Measurements from ENCODE around the gene NAT8L.

Gene NAT8L

DNA sequence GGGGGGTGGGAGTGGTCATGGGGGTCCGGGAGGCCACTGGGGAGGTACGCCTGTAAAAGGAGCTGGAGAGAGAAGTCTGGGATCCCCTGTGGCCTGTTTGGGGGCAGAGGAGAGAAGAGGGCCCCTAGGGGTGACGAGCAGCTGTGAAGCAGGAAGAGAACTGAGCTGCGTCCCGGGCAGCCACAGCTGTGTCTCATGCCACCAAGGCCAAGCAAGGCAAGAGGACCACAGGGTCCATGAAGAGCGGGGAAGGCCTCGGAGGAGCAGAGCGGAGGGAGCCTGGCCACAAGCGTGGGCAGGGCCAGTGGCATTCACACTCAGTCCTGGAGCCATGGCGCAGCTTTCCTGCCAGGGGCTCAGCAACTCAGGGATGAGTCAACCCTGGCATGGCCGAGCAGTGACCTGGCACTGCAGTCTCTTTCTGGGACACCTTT is 13.6 kb upstream of the NAT8L start:
- no peak for DNase-seq (ENCODE audit: low read depth)

DNA sequence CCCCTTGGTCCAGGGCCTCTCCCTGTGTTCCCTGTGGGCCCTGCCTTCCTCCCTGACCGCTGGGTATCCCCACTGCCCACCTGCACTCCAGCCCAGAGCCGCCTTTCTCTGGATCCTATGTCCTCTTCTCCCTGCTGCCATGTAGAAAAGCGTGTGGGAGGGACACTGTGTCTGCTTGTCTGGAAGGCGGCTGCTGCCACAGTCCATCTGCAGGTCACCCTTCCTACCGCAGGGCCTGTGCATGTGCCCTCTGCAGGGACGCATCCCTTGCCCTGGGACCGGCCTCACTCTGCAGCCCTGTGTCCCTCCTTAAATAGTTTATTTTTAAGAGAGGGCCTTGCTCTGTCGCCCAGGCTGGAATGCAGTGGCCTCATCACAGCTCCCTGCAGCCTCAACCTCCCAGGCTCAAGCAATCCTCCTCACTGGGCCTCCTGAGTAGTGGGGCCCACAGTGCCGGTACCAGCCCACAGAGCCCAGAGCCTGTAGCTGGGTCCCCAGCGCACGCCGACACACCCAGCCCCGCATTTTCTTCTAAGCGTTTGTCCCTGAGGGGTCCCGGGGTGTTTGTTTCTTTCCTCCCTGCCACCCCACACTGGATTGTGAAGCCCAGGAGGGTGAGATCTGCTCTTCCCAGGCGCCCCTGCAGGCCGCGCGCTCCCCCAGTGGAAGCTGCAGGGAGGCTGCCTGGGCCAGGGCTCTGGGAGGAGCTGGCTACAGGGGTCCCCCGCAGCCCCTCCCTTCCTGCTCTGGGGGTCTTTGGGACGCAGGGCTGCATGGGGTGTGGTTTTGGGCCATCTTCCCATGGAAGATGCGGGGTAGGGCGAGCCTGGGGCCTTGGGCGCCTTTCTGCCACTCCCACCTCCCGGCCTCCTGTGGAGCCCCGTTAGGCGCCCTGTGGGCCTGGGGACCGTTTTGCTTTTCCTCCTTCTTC is 12.8 kb upstream of the NAT8L start:
- no peak for DNase-seq (ENCODE audit: low read depth)

DNA sequence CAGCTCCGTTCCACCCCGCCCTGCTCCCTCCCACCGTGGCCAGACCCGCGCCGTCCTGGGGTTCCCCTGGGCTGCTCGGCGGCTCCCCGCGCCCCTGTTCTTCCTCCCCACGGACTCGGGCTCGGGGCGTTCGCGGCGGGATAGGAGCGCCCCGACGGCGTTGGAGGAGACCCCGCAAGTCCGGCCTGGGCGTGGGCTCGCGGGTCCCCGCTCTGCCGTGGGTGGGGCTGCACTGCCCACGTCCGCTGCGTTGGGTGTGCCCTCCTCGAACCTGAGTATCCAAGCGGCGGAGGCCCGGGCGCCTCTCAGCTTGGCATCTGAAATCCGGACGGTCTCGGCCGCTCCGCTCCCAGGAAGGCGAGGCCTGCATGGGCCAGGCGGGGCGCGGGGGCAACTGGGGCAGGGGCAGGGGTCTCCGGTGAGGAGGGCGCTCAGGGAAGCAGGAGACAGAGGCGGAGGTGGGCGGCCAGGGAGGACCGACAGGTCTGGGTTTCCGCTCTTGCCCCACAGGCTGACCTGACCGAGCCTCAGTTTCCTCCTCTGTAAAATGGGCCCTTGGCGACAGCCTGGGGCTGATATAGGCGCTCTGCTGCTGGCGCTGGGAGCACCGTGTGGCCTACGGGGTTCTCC is 12.0 kb upstream of the NAT8L start:
- no peak for DNase-seq (ENCODE audit: low read depth)

DNA sequence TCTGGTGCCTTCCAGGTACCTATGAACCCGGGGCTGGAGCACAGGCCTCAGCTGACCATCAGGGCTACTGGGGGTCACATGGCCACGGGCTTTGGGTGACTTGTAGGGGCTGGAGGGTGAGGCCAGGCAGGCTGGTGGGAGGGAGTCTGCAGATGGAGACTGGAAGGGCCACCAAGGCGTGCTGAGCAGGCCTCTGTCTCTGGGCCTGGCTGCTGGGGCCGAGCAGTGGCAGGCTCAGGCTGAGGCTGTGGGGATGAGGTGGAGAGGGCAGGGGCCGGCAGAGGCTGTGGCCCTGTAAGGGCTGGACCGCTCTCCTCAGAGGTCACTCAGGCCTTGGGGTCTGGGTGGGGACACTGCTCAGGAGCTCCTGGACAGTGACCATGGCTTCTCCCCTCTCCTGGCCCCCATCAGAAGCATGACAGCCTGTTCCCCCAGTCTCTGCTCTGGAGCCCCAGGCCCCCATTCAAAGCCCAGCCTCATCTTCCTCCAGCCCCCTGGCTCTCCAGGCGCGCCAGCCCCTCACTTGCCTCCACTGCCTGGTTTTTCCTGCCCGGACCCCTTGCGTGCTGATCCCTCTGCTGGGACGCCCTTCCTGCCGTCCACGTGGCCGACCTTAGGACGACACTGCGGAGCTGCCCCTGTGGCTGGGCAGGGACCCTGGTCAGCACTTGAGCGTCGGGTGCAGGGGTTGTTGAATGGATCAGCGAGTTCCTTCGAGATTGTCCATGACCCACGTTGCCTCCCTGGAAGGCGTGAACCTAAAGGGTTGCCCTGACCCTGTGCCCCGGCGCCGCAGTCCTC is 11.1 kb upstream of the NAT8L start:
- no peak for DNase-seq (ENCODE audit: low read depth)

DNA sequence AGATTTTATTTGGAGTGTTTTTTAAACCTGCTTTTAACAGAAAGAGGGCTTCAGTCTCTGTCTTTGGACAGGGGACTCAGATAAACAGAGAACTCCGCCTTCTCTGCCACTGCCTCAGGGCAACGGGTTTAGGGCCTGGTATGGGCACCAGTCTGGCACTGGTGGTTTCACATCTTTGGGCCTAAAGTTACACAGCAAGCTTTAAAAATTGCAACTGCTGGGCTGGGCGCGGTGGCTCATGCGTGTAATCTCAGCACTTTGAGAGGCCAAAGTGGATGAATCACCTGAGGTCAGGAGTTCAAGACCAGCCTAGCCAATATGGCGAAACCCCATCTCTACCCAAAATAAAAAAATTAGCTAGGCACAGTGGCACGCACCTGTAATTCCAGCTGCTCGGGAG is 10.3 kb upstream of the NAT8L start:
- no peak for DNase-seq (ENCODE audit: low read depth)

DNA sequence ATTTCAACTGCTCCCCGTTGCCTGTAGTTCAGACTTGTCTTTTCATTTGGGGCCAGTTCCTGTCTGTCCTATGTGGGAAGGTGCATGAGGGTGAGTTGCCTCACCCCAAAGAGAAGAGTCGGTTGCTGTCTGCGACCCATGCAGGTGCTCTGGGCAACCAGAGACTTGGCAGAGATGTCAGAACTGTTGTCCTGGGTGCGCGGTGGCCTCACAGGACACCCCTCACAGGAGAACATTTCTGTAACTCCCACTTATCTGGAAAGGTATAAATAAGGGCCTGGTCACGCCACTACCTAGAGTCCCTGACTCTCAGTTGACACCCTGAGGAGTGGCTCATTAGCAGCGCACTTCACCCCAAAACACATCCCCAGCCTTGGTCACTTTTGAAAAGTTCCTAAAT is 9.7 kb upstream of the NAT8L start:
- no peak for DNase-seq (ENCODE audit: low read depth)

DNA sequence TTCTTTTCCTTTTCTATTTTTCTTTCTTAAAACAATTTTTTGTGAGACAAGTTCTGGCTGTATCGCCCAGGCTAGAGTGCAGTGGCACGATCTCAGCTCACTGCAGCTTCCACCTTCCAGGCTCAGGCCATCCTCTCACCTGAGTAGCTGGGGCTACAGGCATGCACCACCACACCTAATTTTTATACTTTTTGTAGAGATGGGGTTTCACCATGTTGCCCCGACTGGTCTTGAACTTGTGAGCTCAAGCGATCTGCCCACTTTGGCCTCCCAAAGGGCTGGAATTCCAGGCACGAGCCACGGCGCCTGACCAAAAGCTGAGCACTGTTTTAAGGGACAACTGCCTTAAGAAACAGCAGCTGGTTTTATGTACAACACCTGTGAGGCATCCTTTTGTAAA is 9.3 kb upstream of the NAT8L start:
- DNase-seq (ENCODE audit: low read depth), result no peak

DNA sequence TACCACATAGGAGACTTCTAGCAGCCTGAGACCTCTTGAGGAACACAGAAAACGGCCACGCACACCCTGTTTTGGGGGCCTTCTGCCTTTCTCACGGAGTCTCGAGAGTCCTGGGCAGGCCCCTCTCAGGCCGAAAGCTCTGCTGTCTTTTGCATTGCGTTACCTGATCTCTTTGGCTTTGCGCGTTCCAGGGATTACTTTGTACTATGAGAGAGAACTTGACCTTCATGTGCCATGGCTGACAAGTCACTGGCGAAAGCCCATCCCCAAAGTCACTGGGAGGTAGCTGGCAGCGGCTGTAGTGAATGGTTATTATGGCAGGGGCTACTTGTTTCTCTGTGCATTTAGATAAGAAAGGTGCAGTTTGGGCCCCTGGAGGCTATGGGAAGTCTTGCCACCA is 8.0 kb upstream of the NAT8L start:
- no peak for DNase-seq (ENCODE audit: low read depth)

DNA sequence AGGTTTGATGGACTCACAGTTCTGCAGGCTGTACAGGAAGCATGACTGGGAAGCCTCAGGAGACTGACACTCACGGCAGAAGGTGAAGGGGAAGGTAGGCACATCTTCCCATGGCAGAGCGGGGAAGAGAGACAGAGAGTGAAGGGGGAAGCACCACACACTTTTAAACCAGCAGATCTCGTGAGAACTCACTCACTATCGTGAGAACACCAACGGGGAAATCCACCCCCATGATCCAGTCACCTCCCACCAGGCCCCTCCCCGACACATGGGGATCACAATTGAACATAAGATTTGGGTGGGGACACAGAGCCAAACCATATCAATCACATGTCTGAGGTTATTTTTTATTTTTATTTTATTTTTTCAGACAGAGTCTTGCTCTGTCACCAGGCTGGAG is 4.9 kb upstream of the NAT8L start:
- DNase-seq (ENCODE audit: low read depth), result no peak

DNA sequence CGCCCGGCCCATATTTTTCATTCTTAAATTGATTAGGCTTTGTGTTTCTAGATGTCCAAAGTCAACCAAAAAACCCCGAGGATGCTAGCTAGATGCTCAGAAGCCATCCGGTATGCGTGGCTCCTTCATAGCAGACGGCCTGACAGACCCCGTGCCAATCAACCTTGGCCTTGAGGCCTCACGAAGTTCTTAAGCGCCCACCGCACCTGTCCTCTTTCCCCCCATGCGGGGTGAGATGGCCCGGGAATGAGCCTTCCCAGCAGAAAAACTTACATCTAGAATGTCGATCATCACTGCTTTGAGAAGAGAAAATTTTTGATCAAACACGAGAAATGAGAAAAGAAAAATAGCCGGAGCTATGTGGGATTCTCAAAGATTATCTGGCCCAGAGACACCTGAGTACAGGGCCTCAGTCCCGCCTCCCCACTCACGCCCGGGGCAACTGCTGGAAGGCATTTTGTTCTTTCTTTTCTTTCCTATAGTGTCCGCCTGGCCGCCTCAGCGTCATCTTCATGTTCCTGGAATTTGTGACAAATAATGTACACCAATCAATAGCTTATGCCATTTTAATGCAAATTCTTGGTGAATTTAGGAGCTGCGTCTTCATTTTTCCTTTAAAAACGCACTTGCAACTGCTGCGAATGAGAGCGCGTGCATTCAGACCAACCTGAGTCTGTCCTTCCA is 1.6 kb upstream of the NAT8L start:
- DNase-seq (ENCODE audit: low read depth), result no peak

DNA sequence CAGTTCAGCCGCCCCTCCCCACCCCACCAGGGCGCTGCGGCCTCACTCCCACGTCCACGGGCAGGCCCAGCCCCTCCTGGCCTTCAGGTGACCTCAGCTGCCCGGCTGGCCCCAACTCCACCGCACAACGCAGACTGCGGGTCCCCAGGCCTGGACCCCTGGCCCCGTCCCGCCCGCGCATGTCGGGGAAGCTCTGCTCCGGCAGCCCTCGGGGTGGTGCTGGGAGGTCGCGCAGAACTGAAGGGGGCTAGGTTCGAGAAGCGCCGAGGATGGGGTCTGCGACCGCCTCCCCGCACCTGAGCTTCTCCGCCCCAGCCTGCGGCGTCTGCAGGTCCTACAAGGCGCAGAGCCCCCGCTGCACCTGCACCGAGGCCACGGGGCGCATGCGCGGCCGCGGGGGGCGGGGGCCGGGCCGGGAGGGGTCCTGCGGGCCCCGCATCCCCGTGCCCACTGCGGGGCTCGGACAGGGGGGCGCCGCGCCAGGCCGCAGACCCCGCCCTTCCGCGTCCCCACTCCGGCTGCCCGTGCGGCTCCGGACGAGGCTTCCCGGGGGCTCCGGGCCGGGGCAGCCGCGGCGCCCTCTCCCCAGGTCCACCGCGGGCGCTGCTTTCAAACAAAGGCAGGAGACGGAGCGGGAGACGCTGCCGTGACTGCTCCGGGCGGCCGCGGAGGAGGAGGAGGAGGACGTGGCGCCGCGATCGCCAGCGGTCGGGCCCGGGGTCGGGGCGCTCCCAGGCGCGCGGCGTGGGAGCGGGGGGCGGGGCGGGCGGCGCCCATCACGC is 672 bp upstream of the NAT8L start:
- no peak for DNase-seq (ENCODE audit: low read depth)

DNA sequence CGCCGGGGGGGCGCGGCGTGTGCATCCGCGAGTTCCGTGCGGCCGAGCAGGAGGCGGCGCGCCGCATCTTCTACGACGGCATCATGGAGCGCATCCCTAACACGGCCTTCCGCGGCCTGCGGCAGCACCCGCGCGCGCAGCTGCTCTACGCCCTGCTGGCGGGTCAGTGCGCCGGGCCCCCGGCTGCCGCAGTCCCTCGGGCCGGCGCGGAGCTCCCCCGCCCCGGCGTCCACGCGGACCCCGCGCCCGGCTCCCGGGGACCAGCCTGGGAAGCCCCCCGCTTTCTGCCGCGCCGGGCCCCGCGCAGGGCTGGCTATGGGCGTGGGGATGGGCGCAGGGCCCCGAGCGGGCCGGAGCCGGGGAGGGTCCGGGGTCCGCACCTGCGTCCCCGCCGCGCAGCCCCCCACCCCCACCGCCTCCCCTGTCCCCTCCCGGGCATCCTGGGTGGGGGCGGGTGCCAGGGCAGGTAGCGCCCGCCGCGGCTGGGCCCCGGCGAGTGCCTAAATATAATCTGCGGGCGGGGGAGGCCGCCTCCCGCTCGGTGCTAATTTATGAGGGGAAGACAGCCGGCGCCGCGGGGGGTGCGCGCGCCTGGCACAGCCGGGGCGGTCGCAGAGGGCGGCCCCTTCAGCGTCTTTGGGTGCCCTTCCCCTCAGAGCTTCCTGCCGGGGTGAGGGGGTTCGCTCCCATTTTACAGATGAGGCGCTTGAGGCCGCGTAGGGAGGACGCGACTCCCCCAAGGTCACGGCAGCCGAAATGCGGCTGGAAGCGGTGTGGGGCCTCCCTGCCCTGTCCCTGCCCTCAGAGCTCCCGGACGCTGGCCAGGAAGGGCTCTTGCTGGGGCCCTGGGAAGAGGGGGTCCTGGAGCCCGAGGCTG is 837 bp downstream of the NAT8L start:
- DNase-seq (ENCODE audit: low read depth), result no peak

DNA sequence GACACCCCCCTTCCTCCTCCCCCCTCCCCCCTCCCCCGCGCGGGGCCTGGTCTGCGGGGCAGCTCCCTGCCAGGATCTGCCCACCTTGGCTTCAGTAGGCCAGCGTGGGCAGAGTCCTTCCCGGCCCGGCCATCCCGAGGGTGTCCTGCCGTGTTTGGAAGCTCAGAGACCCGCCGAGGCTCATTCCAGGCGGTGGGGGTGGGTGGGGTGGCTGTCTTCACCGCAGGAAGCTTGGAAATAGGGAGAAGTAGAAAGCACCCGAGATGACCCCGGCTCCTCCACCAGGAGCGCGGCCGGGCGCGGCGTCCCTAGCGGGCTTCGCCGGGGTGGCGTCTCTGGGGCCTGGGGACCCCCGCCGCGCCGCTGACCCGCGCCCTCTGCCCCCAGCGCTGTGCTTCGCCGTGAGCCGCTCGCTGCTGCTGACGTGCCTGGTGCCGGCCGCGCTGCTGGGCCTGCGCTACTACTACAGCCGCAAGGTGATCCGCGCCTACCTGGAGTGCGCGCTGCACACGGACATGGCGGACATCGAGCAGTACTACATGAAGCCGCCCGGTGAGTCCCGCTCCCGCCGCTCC is 1.6 kb downstream of the NAT8L start:
- DNase-seq (ENCODE audit: low read depth), result no peak

DNA sequence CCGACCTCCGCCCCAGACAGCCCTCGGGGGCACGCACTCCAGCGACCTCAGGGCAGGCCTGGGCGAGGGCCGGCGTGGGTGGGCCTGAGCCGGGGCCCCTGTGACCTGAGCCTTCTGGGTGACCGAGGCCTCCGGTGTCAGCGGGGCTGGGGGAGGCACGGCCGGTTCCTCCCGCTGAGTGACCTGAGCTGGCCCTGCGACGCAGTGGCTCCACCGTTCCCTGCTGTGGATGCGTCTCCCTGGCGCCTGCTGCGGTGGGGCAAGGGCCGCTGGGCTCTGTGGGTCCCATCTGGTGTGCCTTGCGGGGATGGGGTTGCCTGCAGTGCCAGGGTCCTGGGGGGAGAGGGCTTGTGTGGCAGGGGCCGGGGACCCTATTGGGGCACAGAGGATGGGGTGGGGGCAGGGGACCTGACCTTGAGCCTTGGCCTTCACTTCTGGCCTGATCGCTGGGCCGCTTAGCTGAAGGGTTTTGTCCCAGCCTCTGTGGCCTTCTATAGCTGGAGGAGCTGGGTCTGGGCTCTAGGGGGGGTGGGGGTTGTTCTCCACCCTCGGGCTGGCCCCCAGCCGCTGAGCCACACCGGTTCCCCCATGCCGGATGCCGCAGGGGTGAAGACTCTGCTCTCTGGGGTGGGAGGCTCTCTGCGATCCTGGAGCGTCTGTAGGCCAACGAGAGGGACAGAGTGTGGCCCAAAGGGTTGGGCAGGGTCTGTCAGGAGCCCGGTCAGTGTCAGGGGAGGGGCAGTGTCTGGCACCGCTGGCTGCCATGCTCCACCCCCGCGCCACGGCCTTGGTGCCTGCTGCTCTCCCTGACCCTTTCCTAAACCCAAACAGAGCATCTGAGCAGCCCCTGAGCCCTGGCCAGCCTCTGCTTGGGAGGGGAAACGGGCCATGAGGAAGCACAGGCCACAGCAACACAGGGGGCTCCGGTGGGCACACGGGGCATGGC is 2.3 kb downstream of the NAT8L start:
- DNase-seq (ENCODE audit: low read depth), result no peak

DNA sequence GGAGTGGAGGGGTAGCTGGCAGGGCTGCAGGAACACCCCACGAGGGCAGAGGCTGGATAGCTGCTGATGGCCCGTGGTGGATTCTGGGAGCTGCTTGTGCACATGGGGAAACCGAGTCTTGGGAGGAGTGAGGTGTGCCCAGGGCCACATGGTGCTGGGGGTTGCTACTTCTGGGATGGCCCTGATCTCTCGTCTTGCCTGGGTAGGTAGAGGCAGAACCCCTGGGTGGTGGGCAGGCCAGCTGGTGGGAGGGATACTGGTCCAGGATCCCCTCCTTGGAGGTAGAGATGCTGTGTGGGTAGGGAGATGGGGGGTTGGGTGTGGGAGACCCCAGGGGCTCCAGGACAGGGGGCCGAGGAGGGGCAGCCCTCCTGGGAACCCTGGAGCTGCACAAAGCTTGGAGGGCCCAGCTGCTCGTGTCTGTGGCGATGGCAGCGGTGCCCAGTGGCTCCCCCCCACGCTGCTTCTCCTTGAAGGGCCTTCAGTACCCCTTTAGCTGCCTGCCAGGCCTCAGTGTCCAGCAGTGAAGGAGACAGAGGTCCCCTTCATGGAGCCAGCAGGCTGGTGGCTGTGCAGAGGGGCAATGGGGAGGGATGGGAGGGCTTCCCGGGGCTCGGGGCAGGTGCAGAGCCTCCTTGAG is 3.2 kb downstream of the NAT8L start:
- DNase-seq (ENCODE audit: low read depth), result no peak

DNA sequence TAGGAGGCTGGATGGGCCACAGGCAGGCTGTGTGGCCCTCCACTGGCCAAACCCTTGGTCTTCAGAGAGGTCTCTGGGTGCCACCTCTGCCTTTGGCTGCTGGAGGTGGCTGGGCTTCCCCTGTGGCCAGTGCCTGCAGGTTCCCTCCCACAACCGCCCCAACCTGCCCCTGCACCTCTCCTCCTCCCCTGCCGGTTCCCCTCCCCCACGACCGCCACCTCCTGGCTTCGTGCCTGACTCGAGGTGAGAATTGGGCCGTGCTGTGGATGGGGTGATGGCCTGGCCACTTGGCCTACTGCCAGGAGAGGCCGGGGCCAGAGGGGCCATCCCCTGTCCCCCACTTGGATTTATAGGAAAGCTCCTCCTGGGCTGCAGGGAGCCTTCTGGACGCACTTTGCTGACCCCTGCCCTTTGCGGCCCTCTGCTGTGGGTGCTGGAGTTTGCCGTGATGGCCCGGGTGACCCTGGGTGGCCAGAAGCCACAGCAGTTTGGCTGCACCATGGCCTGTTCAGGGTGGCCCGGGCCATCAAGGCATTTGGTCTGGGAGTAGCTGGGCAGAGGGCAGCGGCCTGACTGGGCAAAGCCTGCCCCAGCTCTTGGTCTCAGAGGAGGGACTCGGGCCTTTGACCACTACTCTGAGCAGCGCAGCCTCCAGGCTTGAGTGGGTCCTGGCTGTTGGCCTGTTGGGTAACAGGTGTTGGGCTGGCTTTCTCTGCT is 3.8 kb downstream of the NAT8L start:
- no peak for DNase-seq (ENCODE audit: low read depth)

DNA sequence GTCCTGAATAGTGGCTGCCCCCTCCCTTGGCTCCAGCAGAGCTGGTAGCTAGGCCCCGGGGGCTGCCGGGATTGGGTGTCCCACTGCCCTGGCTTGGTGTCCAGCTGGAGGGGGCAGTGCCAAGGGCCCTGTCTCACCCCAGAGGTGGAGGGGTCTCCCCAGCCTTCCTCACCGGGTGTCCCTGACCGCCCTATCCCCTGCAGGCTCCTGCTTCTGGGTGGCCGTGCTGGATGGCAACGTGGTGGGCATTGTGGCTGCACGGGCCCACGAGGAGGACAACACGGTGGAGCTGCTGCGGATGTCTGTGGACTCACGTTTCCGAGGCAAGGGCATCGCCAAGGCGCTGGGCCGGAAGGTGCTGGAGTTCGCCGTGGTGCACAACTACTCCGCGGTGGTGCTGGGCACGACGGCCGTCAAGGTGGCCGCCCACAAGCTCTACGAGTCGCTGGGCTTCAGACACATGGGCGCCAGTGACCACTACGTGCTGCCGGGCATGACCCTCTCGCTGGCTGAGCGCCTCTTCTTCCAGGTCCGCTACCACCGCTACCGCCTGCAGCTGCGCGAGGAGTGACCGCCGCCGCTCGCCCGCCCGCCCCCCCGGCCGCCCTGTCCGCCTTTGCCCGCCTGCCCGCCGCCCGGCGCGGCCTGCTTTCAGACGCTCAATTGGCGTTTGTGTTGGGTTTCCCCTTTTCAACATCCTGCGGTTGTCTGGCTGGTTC is 4.6 kb downstream of the NAT8L start:
- no peak for DNase-seq (ENCODE audit: low read depth)

All from fibroblast of the conjunctiva (primary cell).